HG03095 (cell line): ENCODE data around the gene TNFRSF21.
"Not testable (repeated sequence)": the region's sequence is repeated elsewhere in the genome, so short reads cannot be mapped to it uniquely, and the experiment has no call there.

Experiments used
- ATAC-seq: cut with Tn5 transposase; IDR thresholded peaks from one replicate; pipeline ENCODE4 v1.9.1; 2021; ENCODE audit warnings: moderate library complexity; ENCODE audit not compliant: unreplicated experiment

TNFRSF21 gene

GRCh38 chr6:47323321-47323720 is 13.6 kb upstream of the TNFRSF21 start:
- no peak for ATAC-seq

GRCh38 chr6:47321577-47321976 is 11.9 kb upstream of the TNFRSF21 start:
- ATAC-seq = no peak

GRCh38 chr6:47319867-47320266 is 10.2 kb upstream of the TNFRSF21 start:
- no peak for ATAC-seq

GRCh38 chr6:47319382-47319781 is 9.7 kb upstream of the TNFRSF21 start:
- ATAC-seq = no peak

- no peak for ATAC-seq
Measured at GRCh38 chr6:47318236-47318989, 8.7 kb upstream of the TNFRSF21 start.

GRCh38 chr6:47315181-47315580 is 5.5 kb upstream of the TNFRSF21 start:
- not testable (repeated sequence) for ATAC-seq

- no peak for ATAC-seq
Measured at GRCh38 chr6:47310131-47310480, 401 bp upstream of the TNFRSF21 start.

GRCh38 chr6:47308552-47309290 is 984 bp downstream of the TNFRSF21 start:
- ATAC-seq = peak; percentile 7

- ATAC-seq = no peak
Measured at GRCh38 chr6:47308198-47308517, 1.5 kb downstream of the TNFRSF21 start.

GRCh38 chr6:47307362-47308197 is 2.1 kb downstream of the TNFRSF21 start:
- no peak for ATAC-seq

GRCh38 chr6:47306887-47307286 is 2.8 kb downstream of the TNFRSF21 start:
- ATAC-seq = no peak

- ATAC-seq = no peak
Measured at GRCh38 chr6:47303861-47304260, 5.8 kb downstream of the TNFRSF21 start.

GRCh38 chr6:47303342-47303741 is 6.4 kb downstream of the TNFRSF21 start:
- ATAC-seq = no peak

- ATAC-seq = peak; percentile 68
Measured at GRCh38 chr6:47302043-47302442, 7.7 kb downstream of the TNFRSF21 start.

GRCh38 chr6:47301441-47301840 is 8.3 kb downstream of the TNFRSF21 start:
- ATAC-seq = no peak

- no peak for ATAC-seq
Measured at GRCh38 chr6:47300417-47300816, 9.3 kb downstream of the TNFRSF21 start.

- ATAC-seq = no peak
Measured at GRCh38 chr6:47299965-47300364, 9.7 kb downstream of the TNFRSF21 start.

GRCh38 chr6:47298475-47298874 is 11.2 kb downstream of the TNFRSF21 start:
- no peak for ATAC-seq

GRCh38 chr6:47294990-47295389 is 14.7 kb downstream of the TNFRSF21 start:
- ATAC-seq = no peak

GRCh38 chr6:47292944-47293343 is 16.8 kb downstream of the TNFRSF21 start:
- no peak for ATAC-seq

- ATAC-seq = no peak
Measured at GRCh38 chr6:47292027-47292426, 17.7 kb downstream of the TNFRSF21 start.
